Mesenteric fat pad (tissue), 1 donor: ENCODE results near the gene SHD. TPM values are rescaled to one million over a fixed set of nuclear protein-coding genes. Genes with fewer than 3 reads are reported as not detected.
"Not testable (repeated sequence)": the region's sequence is repeated elsewhere in the genome, so short reads cannot be mapped to it uniquely, and the experiment has no call there.

Source experiments
- DNase-seq: peaks from one replicate; pipeline ENCODE4 v3.0.0-alpha.2; 2020; ENCODE audit warnings: low spot score
- long read RNA-seq: library from polyadenylated mRNA; unstranded; transcript quantifications from one replicate; pipeline ENCODE4 v2.0.0, GENCODE V29; 2020
- total RNA-seq: library from RNA; stranded (reverse); fragmentation: NEBNext Ultra II Directional; extraction: Animal tissue kit (Norgen Biotek cat#: 25700); gene quantifications from one replicate; pipeline ENCODE4 v1.2.1, GENCODE V29; 2021
- donor health status: DM: yes; HTN: yes; CAD: no.

SHD gene
- total RNA-seq: not detected
- long read RNA-seq: 0 reads

- no peak for DNase-seq
Observed at GRCh38 chr19:4278419-4279266, at the start of gene SHD. Gene SHD, plus strand, starts transcription at chr19:4279266. Its CDS starts 798 bp downstream, at chr19:4280064.

- DNase-seq: not testable (repeated sequence)
Observed at GRCh38 chr19:4230237-4230636, 48.8 kb upstream of the SHD start.

- not testable (repeated sequence) for DNase-seq
Observed at GRCh38 chr19:4231521-4231920, 47.5 kb upstream of the SHD start.

- DNase-seq: not testable (repeated sequence)
Observed at GRCh38 chr19:4232139-4232538, 46.9 kb upstream of the SHD start.

GRCh38 chr19:4232614-4233281 is 46.3 kb upstream of the SHD start:
- no peak for DNase-seq

- no peak for DNase-seq
Observed at GRCh38 chr19:4233282-4233853, 45.7 kb upstream of the SHD start.

GRCh38 chr19:4234142-4234861 is 44.8 kb upstream of the SHD start:
- DNase-seq: no peak

- DNase-seq: no peak
Observed at GRCh38 chr19:4234862-4235201, 44.2 kb upstream of the SHD start.

- DNase-seq: not testable (repeated sequence)
Observed at GRCh38 chr19:4237510-4237909, 41.6 kb upstream of the SHD start.

- DNase-seq: no peak
Observed at GRCh38 chr19:4238831-4239230, 40.2 kb upstream of the SHD start.

- no peak for DNase-seq
Observed at GRCh38 chr19:4241824-4242430, 37.1 kb upstream of the SHD start.

GRCh38 chr19:4245938-4246337 is 33.1 kb upstream of the SHD start:
- DNase-seq: not testable (repeated sequence)

GRCh38 chr19:4246767-4247593 is 32.1 kb upstream of the SHD start, which contains the start of gene YJU2:
Gene YJU2, plus strand, starts transcription at chr19:4247080. Its CDS starts 67 bp downstream, at chr19:4247147.
- peak; percentile 98 for DNase-seq

GRCh38 chr19:4256563-4256962 is 22.5 kb upstream of the SHD start:
- no peak for DNase-seq

- DNase-seq: no peak
Observed at GRCh38 chr19:4257025-4257424, 22.0 kb upstream of the SHD start.

- no peak for DNase-seq
Observed at GRCh38 chr19:4258181-4258580, 20.9 kb upstream of the SHD start.

- DNase-seq: no peak
Observed at GRCh38 chr19:4260613-4261191, 18.4 kb upstream of the SHD start.

GRCh38 chr19:4264812-4265211 is 14.3 kb upstream of the SHD start:
- no peak for DNase-seq

GRCh38 chr19:4266253-4267000 is 12.6 kb upstream of the SHD start:
- no peak for DNase-seq
